8988T (cell line): Measurements from ENCODE around the gene GRIN2A.

Experiments used
- DNase-seq: peaks from one replicate; pipeline ENCODE4 v3.0.0; 2011

Gene GRIN2A

DNA sequence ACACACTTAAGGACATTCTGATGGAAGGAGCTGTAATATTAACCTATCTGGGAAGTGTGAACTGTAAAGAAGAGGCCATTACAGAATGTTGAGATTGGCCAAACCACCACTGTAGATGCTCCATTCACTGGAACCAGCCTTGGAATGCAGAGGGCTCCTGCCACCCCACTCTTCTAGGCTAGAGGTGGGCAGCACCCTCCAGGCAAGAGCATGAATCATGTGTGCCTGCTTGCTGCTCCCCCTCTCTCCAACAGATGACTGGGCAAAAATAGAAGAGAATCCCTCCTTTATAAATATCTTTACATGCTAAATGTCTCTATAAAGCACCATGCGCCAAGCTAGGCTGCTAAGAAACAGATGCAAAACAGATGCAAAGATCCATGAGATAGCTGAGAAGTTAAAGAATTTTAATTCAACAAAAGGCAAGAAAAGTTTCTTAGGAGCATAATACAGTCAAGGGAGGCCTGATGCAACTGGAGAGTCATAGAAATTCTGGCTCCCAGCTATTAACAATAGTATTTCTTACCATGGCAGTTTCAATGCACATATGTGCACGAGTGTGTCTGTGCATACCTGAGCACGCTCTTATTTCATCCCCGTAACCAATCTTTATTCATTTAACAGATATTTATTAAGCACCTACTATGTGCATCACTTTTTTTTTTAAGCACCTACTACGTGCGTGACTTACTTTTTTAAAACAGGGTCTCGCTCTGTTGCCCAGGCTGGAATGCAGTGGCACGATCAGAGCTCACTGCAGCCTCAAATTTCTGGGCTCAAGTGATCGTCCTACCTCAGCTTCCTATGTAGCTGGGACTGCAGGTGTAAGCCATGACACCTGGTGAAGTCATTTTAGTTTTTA, 53.6 kb downstream of the GRIN2A start:
- DNase-seq: no peak

DNA sequence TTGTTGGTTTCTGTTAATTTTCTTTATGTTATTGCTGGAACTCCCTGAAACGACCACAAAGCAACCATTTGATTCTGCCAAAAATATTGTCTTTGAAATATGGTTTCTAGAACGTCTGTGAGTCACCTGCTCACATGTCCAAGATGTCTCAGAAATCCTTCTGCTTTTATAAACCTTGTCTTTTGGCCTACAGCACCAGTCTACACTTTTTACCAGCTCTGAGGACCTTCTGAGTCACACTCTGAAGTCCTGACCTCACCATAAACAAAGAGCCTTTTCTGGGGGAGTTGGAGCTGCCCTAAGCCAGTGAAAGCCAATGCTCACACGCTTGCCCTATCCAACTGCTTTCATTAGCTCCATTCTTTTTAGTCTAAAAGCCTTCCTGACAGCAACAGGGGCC, 55.5 kb downstream of the GRIN2A start:
- no peak for DNase-seq

DNA sequence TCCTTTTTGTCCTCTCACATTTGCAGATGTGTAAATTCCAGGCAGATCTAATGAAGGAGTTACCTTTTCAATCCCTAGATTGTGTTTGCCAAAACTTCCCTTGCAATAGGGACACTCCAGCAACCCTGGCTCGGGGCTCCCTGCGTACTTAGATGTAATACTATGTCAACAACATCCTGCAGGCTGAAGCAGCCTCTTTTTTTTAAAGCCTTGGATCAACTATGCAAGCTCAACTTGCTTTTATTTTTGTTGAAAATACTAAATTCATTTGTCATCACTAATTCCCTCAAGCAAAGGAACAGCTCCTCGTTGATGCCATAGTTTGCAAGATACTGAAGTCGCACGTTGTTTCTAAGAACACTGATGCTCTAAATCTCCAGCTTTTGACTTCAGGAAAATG, 59.1 kb downstream of the GRIN2A start:
- no peak for DNase-seq

DNA sequence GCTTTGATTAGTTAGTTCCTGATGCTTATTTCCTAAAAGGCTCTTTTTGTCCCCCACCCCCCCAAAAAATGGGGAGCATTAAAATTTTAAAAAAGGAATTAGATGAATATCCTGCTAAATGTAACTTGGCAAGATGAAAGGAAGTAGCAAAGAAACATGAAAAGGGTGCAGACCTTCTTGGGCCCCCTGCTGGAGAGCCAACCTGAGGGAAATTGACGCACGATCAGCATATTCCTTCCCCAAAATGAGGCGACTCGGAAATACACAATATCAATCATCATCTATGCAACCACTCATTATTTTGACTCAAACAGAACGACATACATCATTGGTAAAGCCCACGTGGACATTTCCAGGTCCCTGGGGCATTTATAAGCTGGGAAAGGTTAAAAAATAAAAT, 59.7 kb downstream of the GRIN2A start:
- no peak for DNase-seq

DNA sequence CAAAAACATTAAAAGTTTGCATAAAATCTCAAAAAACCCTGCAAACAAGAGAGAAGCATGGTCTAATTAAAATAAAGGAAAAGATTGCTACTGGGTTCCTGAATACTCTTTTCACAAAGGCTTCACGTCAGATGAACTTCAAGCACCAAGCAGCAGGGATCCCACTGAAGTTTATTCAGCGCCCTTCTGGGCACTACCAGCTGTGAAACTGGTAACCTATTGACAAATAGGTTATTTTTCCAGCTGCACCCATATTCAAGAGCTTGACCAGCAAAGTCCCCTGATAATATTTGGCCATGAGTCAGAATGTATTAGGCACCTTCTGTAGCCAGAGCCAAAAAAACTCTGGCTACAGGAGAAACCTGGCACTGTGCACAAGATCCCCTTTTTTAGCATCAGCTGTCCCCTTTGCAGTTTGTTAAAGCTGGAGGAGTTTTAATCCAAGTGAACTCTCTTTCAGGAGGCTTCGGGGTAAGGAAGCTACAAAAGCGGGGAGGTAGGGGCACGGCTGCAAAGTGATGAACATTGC, 60.3 kb downstream of the GRIN2A start:
- no peak for DNase-seq

DNA sequence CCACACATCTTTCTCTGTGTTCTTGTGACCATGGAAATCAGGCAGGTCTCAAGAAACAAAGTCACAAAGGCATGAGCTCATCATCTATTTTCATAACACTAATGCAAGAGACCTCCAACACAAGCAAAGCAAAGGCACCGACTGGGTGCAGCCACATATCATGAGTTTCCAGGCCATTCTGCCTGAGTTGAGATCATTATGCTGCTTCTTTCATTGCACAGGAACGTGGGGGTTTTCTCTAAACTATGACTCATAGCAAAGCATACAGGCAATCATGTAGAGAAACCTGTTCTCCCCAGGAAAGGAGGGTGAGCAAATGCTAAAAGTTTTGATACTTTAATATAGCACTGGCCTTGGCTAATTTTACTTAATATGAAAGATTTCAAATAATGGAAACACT, 60.7 kb downstream of the GRIN2A start:
- no peak for DNase-seq

DNA sequence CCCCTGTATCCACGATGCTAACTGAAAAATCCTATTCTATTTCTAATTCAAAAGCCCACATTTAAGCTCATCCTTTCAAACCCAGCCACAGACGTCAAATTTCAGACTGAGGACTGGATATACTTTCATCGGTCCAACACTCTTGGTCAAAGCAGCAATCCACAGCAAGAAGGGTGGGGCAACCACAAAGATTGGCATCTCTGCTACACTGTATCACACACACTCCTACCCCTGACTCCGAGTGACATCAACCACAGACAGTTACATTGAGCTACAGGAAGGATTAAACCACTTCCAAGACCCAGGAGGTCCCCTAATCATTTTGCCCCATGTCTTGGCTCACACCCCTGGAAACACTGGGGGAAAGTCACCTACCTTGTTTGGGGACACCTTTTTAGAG, 61.3 kb downstream of the GRIN2A start:
- no peak for DNase-seq

DNA sequence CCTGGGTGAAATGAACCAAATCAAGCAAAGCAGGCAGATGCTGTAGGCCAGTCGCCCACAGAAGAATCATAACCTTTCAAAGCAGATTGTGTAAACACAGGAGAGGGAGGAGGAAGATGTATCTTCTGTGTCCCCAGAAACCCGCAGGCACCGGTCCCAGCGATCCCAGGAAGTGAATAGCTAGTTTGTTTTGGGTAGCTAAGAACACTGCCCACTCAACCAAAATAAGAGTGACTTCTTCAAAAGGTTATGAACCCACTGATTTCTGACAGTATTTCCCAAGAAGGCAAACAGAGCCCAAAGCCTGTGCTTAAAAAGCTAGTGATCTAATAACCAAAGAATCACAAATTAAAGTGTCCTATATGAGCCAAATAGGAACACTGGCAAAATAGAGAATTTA, 67.8 kb downstream of the GRIN2A start:
- no peak for DNase-seq

DNA sequence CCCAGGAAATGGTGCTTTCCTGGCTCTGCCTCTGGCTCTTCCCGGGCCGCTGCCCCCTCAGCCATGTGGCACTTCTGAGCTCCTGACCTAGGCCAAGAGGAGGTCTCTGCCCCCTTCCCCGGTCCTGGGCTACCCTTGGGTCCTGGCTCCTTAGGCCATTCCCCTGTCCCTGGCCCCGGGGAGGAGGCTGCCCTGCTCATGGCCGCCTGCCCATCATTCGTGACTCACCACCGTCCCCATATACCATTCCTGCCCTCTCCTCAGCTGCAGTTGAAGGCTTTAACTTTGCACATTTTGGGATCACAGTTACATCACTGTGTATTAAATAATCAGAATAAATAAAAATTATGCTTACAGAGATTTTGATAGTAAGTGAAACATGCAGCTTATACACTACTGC, 69.0 kb downstream of the GRIN2A start:
- DNase-seq: no peak

DNA sequence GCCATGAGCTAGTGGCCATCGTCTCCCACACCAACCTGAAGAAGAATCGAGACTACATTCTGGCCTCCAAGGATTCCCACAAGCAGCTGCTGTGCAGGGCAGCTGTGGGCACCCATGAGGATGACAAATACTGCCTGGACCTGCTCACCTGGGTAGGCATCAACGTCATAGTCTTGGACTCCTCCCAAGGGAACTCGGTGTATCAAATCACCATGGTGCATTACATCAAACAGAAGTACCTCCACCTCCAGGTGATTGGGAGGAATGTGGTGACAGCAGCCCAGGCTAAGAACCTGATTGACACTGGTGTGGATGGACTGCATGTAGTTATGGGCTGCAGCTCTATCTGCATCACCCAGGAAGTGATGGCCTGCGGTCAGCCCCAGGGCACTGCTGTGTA, 70.2 kb downstream of the GRIN2A start:
- no peak for DNase-seq

DNA sequence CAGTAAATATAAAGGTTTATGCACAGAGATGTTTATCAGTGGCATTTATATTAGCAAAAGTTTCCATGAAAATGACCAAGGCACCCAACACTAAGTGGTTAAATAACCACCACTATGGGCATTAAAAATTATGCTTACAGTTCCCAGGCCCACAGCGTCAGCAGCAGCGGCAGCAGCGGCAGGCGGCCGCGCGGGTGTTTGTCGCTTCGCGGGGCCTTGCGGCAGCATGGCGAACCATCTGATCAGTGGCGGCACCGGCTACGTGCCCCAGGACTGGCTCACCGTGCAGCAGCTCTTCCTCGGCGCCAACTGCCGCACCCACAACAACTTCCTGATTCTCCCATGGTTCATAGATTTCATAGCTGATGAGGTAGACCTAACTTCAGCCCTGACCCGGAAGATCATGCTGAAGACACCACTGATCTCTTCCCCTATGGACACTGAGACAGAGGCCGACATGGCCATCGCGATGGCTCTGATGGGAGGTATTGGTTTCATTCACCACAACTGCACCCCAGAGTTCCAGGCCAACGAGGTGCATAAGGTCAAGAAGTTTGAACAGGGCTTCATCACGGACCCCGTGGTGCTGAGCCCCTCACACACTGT, 71.0 kb downstream of the GRIN2A start:
- DNase-seq: no peak

DNA sequence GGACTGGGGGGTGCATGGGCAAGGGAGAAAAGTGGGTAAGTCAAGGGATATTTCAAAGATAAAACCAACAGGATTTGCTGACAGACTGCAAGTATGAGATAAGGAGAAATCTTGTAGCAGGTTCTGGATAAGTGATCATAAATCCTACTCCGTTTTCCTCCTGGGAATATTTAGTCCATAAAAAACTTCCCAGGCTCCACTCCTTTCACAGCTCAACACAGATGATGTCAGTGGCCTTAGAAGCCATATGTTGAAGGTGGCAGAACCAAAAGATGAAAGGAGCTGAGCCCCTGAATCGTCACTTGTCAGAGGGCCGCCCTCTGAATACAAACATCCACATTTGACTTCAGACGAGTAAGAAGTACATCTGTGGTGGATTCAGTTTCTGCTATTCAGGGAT, 71.7 kb downstream of the GRIN2A start:
- no peak for DNase-seq

DNA sequence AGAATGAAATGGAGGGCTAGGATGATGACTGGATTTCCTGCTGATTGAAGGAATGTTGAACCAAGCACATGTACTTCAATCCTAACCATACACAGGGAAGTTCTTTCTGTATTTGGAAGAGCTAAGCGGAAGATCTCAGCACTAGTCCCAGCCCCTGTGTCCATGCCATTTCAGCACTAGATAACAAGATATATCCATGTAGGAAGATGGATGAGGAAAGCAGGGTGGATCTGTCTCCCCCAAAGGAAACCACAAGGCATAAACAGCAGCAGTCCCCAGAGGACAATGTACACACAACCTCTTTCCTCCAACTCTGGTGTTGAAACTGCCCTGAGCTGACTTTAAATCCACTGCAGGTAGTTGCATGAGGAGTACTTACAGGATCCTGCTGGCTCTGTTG, 75.1 kb downstream of the GRIN2A start:
- DNase-seq: no peak

DNA sequence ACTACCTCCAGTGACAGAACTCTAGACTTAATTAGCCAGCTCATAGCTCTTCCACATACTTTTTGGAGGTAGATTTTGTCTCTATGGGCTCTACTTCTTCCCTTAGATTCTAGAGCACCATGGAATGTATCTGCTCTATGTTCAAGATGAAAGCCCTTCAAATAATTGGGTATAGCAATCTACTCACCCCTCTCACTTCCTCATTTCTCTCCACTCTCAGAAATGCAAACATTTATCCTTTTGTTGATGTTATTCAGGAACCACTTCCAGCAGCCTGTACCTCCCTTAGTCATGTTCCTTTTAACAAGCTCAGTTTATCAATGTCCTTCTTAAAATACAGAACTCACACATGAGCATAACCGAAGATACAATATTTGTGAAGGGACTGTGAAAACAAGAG, 78.5 kb downstream of the GRIN2A start:
- DNase-seq: no peak

DNA sequence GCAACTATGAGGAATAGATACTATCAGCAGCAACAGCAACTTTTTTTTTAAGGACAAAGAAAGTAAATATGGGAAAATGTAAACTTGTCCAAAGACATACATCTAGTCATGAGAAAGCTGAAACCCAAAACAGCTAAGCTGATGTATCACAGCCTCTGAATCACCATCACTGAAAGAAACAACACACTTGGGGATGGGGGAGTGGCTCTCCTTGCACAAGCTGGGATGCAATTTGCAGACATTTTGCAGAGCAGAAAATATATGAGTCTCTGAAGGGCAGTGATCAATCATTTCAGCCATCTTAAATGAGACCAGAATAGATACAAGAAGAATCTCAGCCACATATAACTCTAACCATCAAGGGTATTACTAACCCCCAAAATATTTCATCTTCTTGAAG, 79.1 kb downstream of the GRIN2A start:
- no peak for DNase-seq

DNA sequence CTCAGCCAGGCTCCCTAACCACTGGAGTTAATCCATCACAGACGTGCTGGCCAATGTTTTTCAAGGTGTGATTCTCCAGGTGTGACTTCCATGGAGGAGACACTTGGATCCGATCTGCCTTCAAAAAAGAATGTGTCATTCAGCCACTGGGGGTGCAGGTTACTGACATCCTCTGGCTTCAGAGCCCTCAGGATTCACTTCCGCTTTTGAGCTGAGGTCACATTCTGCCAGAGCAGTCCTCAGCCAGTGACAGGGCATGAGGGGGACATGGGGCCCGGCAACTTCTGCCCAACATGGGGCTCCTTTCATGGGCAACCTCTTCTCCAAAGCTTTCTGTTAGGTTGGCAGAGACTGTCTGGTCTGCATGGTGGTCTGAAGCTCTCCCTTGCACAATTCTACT, 81.4 kb downstream of the GRIN2A start:
- DNase-seq: no peak

DNA sequence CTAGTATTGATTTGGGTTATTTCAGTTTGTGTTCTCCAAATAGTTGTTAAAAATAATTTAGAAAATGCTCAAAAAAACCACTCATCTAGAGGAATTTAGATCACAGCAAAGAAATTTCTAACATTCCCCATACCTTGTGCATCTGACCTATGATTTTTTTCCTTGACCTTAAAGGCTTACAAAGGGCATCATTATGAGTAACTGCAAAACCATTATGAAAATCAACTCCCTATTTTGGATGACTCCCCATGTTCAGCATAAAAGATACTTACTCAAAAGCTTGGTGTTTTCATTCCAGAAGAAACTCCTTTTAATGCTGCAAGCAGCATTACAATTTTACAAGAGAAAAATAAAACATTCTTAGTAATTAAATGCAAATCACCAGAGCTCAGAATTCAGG, 83.2 kb downstream of the GRIN2A start:
- no peak for DNase-seq

DNA sequence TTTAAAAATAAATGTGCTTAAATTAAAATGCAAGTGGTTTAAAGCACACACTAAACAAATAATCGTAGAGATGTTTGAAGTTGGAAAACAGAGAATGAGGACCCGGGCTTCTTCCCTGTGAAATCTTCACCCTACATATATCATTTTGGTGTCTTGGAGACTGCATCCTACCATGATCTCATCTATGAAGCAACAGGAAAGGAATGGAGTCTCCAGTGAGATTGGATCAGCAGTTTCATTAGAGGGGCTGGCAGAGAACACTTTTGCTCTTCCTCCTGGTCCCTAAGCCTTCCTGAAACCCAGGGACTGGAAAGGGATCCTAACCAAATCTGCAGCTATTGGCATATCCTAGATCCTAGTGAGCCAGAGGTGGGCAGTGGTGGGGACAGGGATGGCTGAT, 85.0 kb downstream of the GRIN2A start:
- no peak for DNase-seq

DNA sequence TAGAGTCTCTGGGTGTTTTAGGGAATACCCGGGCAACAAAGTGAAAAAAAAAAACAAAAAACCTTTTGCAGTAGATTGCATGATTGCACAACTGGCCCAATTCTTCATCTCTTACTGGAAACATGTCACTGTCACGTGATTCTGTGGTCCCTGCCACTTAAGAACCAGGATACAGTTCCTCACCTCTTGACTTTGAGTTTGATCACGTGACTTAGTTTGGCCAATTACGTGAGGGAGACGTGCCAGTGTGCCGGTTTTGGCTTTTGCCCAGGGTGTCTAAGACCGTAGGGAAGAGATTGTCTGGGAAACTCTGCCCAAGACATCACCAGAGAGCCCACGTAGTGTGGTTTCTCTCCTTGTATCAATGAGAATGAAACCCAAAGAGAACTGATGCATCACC, 88.7 kb downstream of the GRIN2A start:
- no peak for DNase-seq

DNA sequence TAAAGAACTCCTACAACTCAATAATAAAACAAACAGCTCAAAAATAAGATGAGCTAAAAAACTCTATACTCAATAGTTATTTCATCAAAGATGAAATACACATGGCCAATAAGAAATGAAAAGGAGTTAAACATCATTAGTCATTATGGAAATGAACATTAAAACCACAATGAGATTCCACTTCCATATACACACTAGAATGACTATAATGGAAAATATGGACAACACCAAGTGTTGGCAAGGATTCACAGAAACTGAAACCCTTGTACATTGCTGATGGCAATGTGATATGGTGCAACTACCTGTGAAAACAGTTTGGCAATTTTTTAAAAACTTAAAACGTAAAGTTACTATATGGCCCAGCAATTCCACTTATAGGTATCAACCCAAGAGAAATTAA, 91.4 kb downstream of the GRIN2A start:
- no peak for DNase-seq

DNA sequence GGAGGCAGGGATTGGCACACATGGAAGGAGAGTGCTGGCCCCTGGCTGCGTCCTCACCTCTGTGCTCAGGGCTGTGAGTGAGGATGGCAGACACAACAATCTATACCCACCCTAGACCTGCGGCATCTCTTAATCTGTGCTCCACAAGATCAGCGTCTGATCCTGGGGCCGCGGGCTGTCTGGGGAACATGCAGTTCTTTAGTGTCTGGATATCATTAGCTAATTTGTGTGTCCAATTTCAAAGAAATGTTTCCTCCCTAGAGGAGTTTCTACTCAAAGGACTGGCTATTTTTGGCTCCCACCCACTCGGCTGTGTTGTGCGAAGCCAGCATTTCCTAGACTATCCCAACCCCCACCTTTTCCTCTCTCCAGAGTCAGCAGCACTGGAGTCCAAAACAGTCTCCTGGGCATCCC, 93.8 kb downstream of the GRIN2A start:
- no peak for DNase-seq

DNA sequence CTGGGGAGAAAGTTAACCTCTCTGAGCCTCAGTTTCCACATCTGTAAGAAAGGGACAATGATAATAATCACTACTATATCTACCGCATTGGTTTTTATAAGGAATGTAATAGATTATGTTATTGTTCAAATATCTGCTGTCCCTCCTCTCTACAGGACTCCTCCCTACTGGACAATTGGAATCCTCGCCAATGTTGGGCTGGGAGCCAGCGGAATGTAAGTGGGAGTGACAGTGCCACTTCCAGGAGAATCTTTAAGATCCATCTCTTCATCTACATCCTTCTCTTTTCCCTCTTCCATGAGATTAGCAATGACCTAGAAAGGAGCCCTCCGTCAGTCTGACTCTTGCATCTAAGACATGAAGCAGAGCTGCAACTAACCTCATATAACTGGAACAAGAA, 95.1 kb downstream of the GRIN2A start:
- no peak for DNase-seq

DNA sequence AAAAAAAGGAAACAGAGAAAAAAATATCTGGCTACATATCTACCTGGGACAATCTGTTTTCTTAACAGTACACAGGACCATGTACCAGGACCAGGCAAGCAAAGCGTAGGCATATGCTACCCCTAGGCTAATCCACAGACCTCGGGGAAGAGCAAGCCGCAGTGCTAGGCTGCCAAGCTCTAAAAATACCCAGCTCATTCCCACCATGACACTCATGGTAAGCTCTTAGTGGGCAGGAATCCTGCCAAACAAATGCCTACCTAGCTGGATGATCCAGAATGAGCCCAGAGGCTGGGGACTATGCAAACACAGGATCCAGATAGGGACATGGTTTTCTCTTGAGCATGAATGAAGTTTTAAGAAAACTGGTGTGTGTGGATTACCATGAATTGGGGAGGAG, 95.6 kb downstream of the GRIN2A start:
- no peak for DNase-seq

DNA sequence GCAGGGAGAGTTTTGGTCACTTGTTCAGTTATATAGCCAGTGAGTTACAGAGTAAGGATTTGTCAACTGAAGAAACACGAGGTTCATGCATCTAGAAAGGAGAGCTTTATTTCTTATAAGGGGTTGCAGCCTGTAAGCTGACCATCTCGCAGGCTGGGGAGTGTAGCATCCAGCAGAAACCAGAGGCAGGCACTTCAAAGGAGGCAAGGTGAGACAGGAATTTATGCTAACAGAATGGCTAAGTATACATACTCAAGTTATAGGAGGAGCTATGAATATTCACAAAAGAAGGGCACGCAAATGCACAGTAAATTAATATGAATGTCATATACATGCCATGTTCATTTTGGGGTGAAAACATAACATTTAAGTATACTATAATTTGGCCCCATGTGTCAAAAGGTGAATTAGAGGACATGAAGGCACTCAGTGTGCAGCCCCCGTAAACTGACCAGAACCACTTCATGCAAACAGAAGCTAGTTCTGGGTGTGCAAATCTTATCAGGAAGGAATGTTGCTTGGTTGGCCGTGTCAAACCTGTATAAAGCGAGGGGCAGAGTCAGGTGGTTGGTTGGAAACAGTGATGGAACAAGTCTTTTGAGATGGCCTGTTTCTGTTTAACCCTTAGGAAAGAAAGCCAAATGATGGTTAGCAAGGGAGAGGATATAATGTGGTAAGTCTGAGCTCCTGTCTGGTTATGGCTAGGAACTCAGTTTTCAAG, 97.0 kb downstream of the GRIN2A start:
- DNase-seq: no peak
